GM12892 (cell line): ENCODE data around the gene GNB3.

Experiments
- POLR2A ChIP-seq: IDR thresholded peaks from 2 replicates; pipeline ENCODE4 v1.6.1; 2011; ENCODE audit warnings: low read depth, low read length, control low read depth
- POLR2AphosphoS5 ChIP-seq: IDR thresholded peaks from 2 replicates; pipeline ENCODE4 v1.6.1; 2011; ENCODE audit warnings: low read depth, low read length, control low read depth

- TF ChIP-seq POLR2AphosphoS5 (no peak), POLR2A (no peak)
Measured at GRCh38 chr12:6849427-6849826, 8.7 kb downstream of the GNB3 start.
